ENCODE results near the gene DEPDC7.
"Not testable (repeated sequence)": the region's sequence is repeated elsewhere in the genome, so short reads cannot be mapped to it uniquely, and the experiment has no call there.

The DEPDC7 gene

GRCh38 chr11:33027233-33027632 lies 11.6 kb downstream of the DEPDC7 start:
- Histone ChIP-seq H3K79me2 (ENCODE audit: control insufficient read depth, low read length) (no peaks in the 10 kb centered on the region), H3K4me1 (ENCODE audit: control insufficient read depth, low read length) (no peaks in the 10 kb centered on the region), H3K4me3 (ENCODE audit: low read length) (no peak overlapping the region), H3F3A (ENCODE audit: control insufficient read depth, insufficient read depth) (no peaks in the 10 kb centered on the region), H3K27me3 (ENCODE audit: control insufficient read depth, low read length) (peaks cover 27% of the 10 kb centered on the region; the same call in 1 of the 2 replicates), H4K20me1 (ENCODE audit: control insufficient read depth, insufficient read depth, low read depth, low read length) (no peaks in the 10 kb centered on the region), H3K4me2 (ENCODE audit: low read length) (no peak overlapping the region), H3K9me3 (ENCODE audit: control insufficient read depth, insufficient read depth, low read length) (no peaks in the 10 kb centered on the region), H3K9me2 (replicated peaks; ENCODE audit: control insufficient read depth, low read length) (no peaks in the 10 kb centered on the region), H3K36me3 (ENCODE audit: control insufficient read depth, low read length) (no peaks in the 10 kb centered on the region), H3K27ac (ENCODE audit: low read depth, low read length) (no peak overlapping the region)
- TF ChIP-seq CTCF (IDR thresholded peaks at IDR 0.05; ENCODE audit: low read depth, low read length, poor library complexity, severe bottlenecking) (no peak), EZH2phosphoT487 (IDR thresholded peaks at IDR 0.05; ENCODE audit: borderline replicate concordance, low read length) (no peak)

GRCh38 chr11:33027846-33028536 lies 12.3 kb downstream of the DEPDC7 start:
- Histone ChIP-seq H3K36me3 (ENCODE audit: control insufficient read depth, low read length) (no peaks in the 10 kb centered on the region), H4K20me1 (ENCODE audit: control insufficient read depth, insufficient read depth, low read depth, low read length) (no peaks in the 10 kb centered on the region), H3F3A (ENCODE audit: control insufficient read depth, insufficient read depth) (no peaks in the 10 kb centered on the region), H3K79me2 (ENCODE audit: control insufficient read depth, low read length) (no peaks in the 10 kb centered on the region), H3K4me3 (ENCODE audit: low read length) (no peak overlapping the region), H3K27ac (ENCODE audit: low read depth, low read length) (no peak overlapping the region), H3K9me2 (replicated peaks; ENCODE audit: control insufficient read depth, low read length) (no peaks in the 10 kb centered on the region), H3K4me2 (ENCODE audit: low read length) (no peak overlapping the region), H3K4me1 (ENCODE audit: control insufficient read depth, low read length) (no peaks in the 10 kb centered on the region), H3K27me3 (ENCODE audit: control insufficient read depth, low read length) (peaks cover 31% of the 10 kb centered on the region), H3K9me3 (ENCODE audit: control insufficient read depth, insufficient read depth, low read length) (no peaks in the 10 kb centered on the region)
- TF ChIP-seq CTCF (IDR thresholded peaks at IDR 0.05; ENCODE audit: low read depth, low read length, poor library complexity, severe bottlenecking) (no peak), EZH2phosphoT487 (IDR thresholded peaks at IDR 0.05; ENCODE audit: borderline replicate concordance, low read length) (no peak)

- H3K36me3 ChIP-seq (ENCODE audit: control insufficient read depth, low read length), result no peaks in the 10 kb centered on the region
- H3K27me3 ChIP-seq (ENCODE audit: control insufficient read depth, low read length), result peaks cover 33% of the 10 kb centered on the region
- H3F3A ChIP-seq (ENCODE audit: control insufficient read depth, insufficient read depth), result no peaks in the 10 kb centered on the region
- no peaks in the 10 kb centered on the region for H3K79me2 ChIP-seq (ENCODE audit: control insufficient read depth, low read length)
- no peak overlapping the region for H3K4me2 ChIP-seq (ENCODE audit: low read length)
- no peaks in the 10 kb centered on the region for H3K9me3 ChIP-seq (ENCODE audit: control insufficient read depth, insufficient read depth, low read length)
- no peaks in the 10 kb centered on the region for H3K4me1 ChIP-seq (ENCODE audit: control insufficient read depth, low read length)
- H3K9me2 ChIP-seq (replicated peaks; ENCODE audit: control insufficient read depth, low read length), result no peaks in the 10 kb centered on the region
- H4K20me1 ChIP-seq (ENCODE audit: control insufficient read depth, insufficient read depth, low read depth, low read length), result no peaks in the 10 kb centered on the region
- no peak for TF ChIP-seq CTCF (IDR thresholded peaks at IDR 0.05; ENCODE audit: low read depth, low read length, poor library complexity, severe bottlenecking)
- no peak for TF ChIP-seq EZH2phosphoT487 (IDR thresholded peaks at IDR 0.05; ENCODE audit: borderline replicate concordance, low read length)
- H3K27ac ChIP-seq (ENCODE audit: low read depth, low read length), result no peak overlapping the region
- H3K4me3 ChIP-seq (ENCODE audit: low read length), result no peak overlapping the region
These were observed 12.8 kb downstream of the DEPDC7 start for GRCh38 chr11:33028537-33028914.

GRCh38 chr11:33029218-33029617 lies 13.5 kb downstream of the DEPDC7 start:
- H4K20me1 ChIP-seq (ENCODE audit: control insufficient read depth, insufficient read depth, low read depth, low read length); H3K4me1 ChIP-seq (ENCODE audit: control insufficient read depth, low read length); H3K79me2 ChIP-seq (ENCODE audit: control insufficient read depth, low read length); H3F3A ChIP-seq (ENCODE audit: control insufficient read depth, insufficient read depth); H3K4me2 ChIP-seq (ENCODE audit: low read length); H3K36me3 ChIP-seq (ENCODE audit: control insufficient read depth, low read length); H3K9me2 ChIP-seq (replicated peaks; ENCODE audit: control insufficient read depth, low read length); H3K4me3 ChIP-seq (ENCODE audit: low read length); H3K9me3 ChIP-seq (ENCODE audit: control insufficient read depth, insufficient read depth, low read length); H3K27ac ChIP-seq (ENCODE audit: low read depth, low read length): not testable (repeated sequence)
- peaks cover 33% of the 10 kb centered on the region for H3K27me3 ChIP-seq (ENCODE audit: control insufficient read depth, low read length)

All from DOHH2 (cell line).